Fibroblast of mammary gland (primary cell): ENCODE data around the gene SLC25A43.
"Not testable (repeated sequence)": the region's sequence is repeated elsewhere in the genome, so short reads cannot be mapped to it uniquely, and the experiment has no call there.

Experiments used
- DNase-seq: peaks from one replicate; pipeline ENCODE4 v3.0.0-alpha.2; 2010; ENCODE audit warnings: low read depth
- H3K4me3 ChIP-seq: 2 replicates; pipeline ENCODE4 v1.5.1; 2011; ENCODE audit warnings: low read depth, mild to moderate bottlenecking, low read length, moderate library complexity; ENCODE audit not compliant: control insufficient read depth
- TF ChIP-seq, protein P1 (sequence below): conservative IDR thresholded peaks from 2 replicates; pipeline ENCODE4 v1.5.1; 2011; ENCODE audit warnings: low read depth, low read length, inconsistent platforms; ENCODE audit not compliant: control insufficient read depth, insufficient read depth

SLC25A43 gene

DNA sequence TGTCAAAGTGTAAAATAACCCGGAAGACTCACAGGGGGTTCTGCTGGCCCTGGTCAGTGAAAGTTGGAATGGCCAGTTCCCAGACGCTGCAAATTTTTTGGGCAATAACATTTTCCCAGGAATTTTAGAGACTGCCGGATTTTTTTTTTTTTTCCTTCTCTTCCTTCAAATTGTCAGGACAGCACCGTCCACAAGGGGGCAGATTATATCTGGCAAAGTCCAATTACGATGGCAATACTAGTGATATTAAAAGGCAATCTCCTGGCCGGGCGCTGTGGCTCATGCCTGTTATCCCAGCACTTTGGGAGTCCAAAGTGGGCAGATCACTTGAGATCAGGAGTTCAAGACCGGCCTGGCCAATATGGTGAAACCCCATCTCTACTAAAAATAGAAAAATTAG is 89.6 kb downstream of the SLC25A43 start:
- no peak overlapping the region for H3K4me3 ChIP-seq
- DNase-seq: peak; percentile 59
- TF ChIP-seq, protein P1, sequence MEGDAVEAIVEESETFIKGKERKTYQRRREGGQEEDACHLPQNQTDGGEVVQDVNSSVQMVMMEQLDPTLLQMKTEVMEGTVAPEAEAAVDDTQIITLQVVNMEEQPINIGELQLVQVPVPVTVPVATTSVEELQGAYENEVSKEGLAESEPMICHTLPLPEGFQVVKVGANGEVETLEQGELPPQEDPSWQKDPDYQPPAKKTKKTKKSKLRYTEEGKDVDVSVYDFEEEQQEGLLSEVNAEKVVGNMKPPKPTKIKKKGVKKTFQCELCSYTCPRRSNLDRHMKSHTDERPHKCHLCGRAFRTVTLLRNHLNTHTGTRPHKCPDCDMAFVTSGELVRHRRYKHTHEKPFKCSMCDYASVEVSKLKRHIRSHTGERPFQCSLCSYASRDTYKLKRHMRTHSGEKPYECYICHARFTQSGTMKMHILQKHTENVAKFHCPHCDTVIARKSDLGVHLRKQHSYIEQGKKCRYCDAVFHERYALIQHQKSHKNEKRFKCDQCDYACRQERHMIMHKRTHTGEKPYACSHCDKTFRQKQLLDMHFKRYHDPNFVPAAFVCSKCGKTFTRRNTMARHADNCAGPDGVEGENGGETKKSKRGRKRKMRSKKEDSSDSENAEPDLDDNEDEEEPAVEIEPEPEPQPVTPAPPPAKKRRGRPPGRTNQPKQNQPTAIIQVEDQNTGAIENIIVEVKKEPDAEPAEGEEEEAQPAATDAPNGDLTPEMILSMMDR: peak; percentile 51

DNA sequence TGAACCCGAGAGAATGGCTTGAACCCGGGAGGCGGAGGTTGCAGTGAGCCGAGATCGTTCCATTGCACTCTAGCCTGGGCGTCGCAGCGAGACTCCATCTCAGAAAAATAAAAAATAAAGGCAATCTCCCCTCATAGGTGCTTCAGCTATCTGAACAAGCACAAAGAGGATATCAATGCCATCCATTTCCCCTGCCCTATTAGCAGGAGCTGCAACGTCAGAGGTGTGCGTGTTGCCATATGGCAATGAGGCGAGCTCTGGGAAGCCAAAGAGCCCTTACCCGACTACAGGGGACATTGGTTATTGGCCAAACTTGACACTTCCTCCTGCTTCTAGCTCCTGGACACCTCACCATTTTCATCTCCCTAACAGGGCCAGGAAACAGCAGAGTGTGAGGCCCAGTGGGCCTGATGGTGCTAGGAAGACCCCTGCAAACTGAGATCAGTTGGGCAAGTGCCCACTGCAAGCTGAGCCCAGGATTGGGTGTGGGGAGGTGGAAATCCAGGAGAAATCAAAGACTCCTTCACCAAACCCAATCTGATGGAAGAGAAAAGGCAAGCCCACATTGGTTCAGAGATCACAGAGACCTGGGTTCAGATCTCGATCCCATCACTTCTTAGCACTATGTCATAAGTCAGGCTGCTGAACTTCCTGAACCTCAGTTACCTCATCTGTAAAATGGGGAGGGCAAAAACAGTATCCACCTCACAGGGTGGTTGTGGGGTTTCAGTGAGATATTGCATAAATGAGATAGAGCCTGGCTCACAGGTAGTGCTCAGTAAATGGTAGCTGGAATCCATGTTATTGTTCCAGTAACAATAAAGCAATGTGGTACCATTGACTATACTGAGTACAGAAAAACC is 90.3 kb downstream of the SLC25A43 start:
- DNase-seq: no peak
- TF ChIP-seq, protein P1: no peak
- no peak overlapping the region for H3K4me3 ChIP-seq

DNA sequence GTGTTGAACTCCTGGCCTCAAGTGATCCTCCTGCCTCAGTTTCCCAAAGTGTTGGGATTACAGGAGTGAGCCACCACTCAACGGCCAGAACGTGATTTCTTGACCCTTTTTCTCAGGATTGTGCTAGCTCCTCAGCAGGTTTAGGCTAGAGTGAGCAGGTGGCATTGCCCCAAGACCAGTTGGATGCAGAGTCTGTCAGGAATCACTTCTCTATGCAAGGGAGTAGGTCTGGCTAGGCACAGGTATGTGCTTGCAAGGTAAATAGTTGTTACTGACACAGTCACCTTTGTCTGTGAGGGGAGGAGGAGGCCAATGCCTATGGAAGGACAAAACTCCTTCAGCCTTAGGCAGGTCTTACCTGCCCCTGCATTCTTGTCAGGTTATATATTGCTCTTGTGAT is 93.3 kb downstream of the SLC25A43 start:
- TF ChIP-seq, protein P1: no peak
- no peak for DNase-seq

DNA sequence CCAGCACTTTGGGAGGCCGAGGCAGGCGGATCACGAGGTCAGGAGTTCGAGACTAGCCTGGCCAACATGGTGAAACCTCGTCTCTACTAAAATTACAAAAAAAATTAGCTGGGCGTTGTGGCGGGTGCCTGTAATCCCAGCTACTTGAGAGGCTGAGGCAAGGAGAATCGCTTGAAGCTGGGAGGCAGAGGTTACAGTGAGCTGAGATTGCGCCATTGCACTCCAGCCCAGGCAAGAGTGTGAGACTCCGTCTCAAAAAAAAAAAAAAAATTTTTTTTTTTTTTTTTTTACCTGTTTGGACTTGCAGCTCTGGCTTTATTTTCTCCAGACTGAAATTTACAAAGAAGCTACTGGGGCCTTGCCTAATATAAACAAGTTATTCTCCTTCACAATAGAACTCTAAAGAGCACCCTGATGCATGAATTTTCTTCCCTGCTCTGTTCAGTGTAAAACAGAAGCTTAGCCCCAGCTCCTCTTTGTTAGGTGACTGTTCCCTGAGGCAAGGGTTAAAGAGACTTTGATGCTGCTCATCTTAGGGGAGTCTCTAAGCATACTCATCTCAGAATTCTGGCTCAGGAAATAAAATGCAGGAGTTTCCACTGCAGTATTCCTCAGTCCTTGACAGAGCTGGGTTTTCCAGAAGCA is 94.8 kb downstream of the SLC25A43 start:
- not testable (repeated sequence) for DNase-seq, H3K4me3 ChIP-seq

More for the DNA sequence above, 93.3 kb downstream of the SLC25A43 start:
- no peak overlapping the region for H3K4me3 ChIP-seq

DNA sequence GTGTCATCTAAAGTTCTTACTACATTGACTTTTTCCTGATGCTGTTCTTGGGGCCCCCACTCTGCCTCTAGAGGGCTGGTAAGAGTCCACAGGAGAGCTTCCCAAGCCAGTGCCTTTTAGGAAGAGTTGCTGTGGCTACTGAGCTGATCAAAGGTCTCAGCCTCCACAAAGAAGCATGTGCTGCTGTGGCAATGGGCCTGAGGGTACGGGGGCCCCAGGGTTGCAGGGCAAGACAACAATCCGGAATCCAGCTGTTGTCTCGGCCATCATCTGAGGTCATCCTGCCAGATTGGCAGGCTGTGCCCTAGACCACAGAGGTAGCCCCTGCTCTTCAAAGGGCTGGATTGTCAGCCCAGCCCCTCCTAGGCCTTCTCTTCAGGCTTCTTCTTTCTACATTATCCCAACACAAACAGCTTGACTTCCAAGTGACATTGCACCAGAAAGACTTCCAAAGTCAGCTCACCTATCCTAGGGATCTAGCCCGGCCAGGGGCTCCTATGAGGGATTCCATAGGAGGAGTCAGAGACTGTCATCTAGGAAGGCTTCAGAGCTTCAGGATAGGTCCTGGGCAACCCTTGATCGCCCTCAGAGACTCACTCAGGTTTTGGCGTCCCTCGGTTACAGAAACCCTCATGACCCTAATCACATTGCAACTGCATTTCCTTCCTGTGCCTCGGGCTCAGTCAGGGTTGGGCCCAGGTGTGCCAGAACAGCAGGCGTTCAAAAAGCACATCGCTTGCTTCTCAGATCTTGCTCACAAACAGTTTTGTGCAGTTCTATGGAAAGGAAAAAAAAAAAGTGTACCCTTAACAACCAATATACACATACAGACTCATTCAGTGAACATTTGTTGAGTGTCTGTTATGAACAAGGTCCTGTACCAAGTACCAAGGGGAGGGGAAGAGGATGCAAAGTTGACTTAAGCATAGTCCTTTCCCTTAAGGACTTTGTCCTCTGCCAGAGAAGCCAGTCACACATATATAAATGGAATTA is 96.9 kb downstream of the SLC25A43 start:
- TF ChIP-seq, protein P1: no peak
- H3K4me3 ChIP-seq: no peak overlapping the region
- DNase-seq: no peak

DNA sequence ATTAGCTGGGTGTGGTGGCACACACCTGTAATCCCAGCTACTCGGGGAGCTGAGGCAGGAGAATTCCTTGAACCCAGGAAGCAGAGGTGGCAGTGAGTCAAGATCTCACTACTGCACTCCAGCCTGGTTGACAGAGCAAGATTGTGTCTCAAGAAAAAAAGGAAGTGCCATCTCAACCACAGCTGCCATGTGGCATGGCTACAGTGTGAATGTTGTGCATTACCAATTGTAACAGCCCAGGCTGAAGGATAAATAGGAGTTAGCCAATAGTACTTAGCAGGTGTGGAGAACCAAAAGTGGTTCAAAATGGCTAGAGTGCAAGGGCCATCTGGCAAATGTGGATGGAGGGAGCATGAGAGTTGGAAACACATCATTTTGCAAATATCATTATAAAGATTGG is 98.0 kb downstream of the SLC25A43 start:
- H3K4me3 ChIP-seq: no peak overlapping the region
- DNase-seq: no peak
- TF ChIP-seq, protein P1: no peak
